Endothelial cell (in vitro differentiated cells): ENCODE data around the gene HRK. TPM values are rescaled to one million over a fixed set of nuclear protein-coding genes. Genes with fewer than 3 reads are reported as not detected.

ENCODE experiments used
- DNase-seq: peaks from one replicate; pipeline ENCODE4 v3.0.0; 2021; ENCODE audit warnings: low spot score
- H3K27ac Mint-ChIP-seq: one replicate; pipeline ENCODE4 v1.8.0; 2021; ENCODE audit warnings: mixed read lengths, inconsistent platforms; ENCODE audit not compliant: unreplicated experiment
- H3K27me3 Mint-ChIP-seq: one replicate; pipeline ENCODE4 v1.8.0; 2021; ENCODE audit warnings: mild to moderate bottlenecking, moderate library complexity, mixed read lengths, inconsistent platforms; ENCODE audit not compliant: unreplicated experiment
- H3K36me3 Mint-ChIP-seq: one replicate; pipeline ENCODE4 v1.8.0; 2021; ENCODE audit warnings: mild to moderate bottlenecking, low read depth, mixed read lengths, inconsistent platforms; ENCODE audit not compliant: unreplicated experiment
- H3K4me1 Mint-ChIP-seq: one replicate; pipeline ENCODE4 v1.8.0; 2021; ENCODE audit warnings: mild to moderate bottlenecking, mixed read lengths, inconsistent platforms; ENCODE audit not compliant: unreplicated experiment
- H3K4me3 Mint-ChIP-seq: one replicate; pipeline ENCODE4 v1.8.0; 2021; ENCODE audit warnings: mild to moderate bottlenecking, mixed read lengths, inconsistent platforms; ENCODE audit not compliant: unreplicated experiment
- H3K9me3 Mint-ChIP-seq: one replicate; pipeline ENCODE4 v1.8.0; 2021; ENCODE audit warnings: mixed read lengths, inconsistent platforms; ENCODE audit not compliant: unreplicated experiment
- total RNA-seq: library from RNA; stranded (reverse); fragmentation: NEBNext Ultra II Directional; extraction: Animal tissue kit (Norgen Biotek cat#: 25700); gene quantifications from one replicate; pipeline ENCODE4 v1.2.1, GENCODE V29; 2021; ENCODE audit not compliant: unreplicated experiment
- TF ChIP-seq, protein P1 (sequence below): fragments of 200-600 bp; sonication (generic); IDR thresholded peaks from one replicate; pipeline ENCODE4 v1.5.0; 2021; ENCODE audit warnings: antibody characterized with exemption; ENCODE audit not compliant: unreplicated experiment

The HRK gene
- total RNA-seq, 1 donor from 2014 or later = 0.10 TPM

DNA sequence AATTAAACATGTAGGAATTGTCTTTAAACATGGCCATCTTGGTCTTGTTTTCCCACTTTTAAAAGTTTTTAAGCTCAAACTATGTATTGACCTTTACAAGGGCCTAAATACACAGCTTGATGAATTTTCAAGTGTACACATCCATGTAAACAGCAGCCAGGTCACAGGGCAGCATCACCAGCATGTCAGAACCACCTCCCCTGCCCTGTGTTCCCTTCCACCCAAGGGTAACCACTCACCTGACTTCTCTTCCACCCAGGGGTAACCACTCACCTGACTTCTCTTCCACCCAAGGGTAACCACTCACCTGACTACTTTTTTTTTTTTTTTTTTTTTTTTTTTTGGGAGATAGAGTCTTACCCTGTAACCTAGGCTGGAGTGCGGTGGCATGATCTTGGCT, 34.1 kb upstream of the HRK start:
- Mint-ChIP-seq H3K4me3 (no peak overlapping the region), H3K9me3 (no peaks in the 10 kb centered on the region), H3K4me1 (peaks cover 30% of the 10 kb centered on the region), H3K27ac (no peak overlapping the region), H3K36me3 (no peaks in the 10 kb centered on the region), H3K27me3 (no peaks in the 10 kb centered on the region)
- DNase-seq = no peak
- TF ChIP-seq, protein P1, sequence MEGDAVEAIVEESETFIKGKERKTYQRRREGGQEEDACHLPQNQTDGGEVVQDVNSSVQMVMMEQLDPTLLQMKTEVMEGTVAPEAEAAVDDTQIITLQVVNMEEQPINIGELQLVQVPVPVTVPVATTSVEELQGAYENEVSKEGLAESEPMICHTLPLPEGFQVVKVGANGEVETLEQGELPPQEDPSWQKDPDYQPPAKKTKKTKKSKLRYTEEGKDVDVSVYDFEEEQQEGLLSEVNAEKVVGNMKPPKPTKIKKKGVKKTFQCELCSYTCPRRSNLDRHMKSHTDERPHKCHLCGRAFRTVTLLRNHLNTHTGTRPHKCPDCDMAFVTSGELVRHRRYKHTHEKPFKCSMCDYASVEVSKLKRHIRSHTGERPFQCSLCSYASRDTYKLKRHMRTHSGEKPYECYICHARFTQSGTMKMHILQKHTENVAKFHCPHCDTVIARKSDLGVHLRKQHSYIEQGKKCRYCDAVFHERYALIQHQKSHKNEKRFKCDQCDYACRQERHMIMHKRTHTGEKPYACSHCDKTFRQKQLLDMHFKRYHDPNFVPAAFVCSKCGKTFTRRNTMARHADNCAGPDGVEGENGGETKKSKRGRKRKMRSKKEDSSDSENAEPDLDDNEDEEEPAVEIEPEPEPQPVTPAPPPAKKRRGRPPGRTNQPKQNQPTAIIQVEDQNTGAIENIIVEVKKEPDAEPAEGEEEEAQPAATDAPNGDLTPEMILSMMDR = no peak

DNA sequence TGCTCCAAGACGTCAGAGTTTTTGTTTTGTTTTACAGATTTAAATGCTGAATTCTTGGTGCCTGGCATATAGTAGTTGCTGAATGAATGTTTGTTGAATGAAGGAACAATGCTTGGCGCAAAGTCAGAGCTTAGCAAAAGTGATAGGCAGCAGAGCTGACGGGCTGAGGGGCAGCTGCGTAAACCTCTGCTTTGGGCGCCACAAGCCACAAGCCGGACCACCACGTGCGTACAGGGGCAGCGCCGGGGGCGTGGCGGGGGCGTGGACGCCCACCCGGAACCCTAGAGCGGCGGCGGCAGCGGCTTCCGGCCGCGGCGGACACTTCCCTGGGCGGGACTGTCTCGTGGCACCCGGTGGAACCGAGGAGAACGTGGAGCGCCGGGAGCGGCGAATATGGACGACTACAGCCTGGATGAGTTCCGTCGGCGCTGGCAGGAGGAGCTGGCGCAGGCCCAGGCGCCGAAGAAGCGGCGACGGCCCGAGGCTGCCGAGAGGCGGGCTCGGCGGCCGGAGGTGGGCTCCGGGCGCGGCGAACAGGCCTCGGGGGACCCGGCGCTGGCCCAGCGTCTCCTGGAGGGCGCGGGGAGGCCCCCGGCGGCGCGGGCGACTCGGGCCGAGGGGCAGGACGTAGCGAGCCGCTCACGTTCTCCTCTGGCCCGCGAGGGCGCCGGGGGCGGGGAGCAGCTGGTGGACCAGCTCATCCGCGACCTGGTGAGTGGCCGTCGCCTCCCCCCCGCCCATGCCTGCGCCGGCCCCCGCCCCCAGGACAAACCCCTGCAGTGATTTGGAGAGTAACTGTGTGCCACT, 29.6 kb upstream of the HRK start, which contains the start of gene FBXW8:
TSS of gene FBXW8 (plus strand) at position 306 of the 807 bp plus-strand sequence. CDS start at position 394, 88 bp downstream.
- TF ChIP-seq, protein P1 = no peak
- H3K4me3 Mint-ChIP-seq = peak within 1 kb of the TSS; percentile 94
- H3K27ac Mint-ChIP-seq = no peak within 1 kb of the TSS
- no peaks in the 10 kb centered on the region for H3K9me3 Mint-ChIP-seq
- H3K36me3 Mint-ChIP-seq = no peaks in the 10 kb centered on the region
- peaks cover 8% of the 10 kb centered on the region for H3K4me1 Mint-ChIP-seq
- no peaks in the 10 kb centered on the region for H3K27me3 Mint-ChIP-seq
- peak; percentile 75 for DNase-seq

DNA sequence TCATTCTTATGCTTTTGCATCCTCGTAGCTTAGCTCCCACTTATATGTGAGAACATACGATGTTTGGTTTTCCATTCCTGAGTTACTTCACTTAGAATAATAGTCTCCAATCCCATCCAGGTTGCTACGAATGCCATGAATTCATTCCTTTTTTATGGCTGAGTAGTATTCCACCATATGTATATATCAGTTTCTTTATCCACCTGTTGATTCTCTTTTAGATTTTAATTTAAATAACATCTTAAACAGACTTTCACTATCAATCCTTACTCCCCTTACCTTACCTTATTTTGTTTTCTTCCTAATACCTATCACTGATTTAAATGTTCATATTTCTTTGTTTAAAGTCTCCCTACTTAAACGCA, 29.0 kb upstream of the HRK start:
- TF ChIP-seq, protein P1 = no peak
- H3K9me3 Mint-ChIP-seq = no peaks in the 10 kb centered on the region
- no peaks in the 10 kb centered on the region for H3K36me3 Mint-ChIP-seq
- no peak overlapping the region for H3K27ac Mint-ChIP-seq
- peak overlapping the region; percentile 94 for H3K4me3 Mint-ChIP-seq
- peaks cover 8% of the 10 kb centered on the region for H3K4me1 Mint-ChIP-seq
- no peak for DNase-seq
- no peaks in the 10 kb centered on the region for H3K27me3 Mint-ChIP-seq

DNA sequence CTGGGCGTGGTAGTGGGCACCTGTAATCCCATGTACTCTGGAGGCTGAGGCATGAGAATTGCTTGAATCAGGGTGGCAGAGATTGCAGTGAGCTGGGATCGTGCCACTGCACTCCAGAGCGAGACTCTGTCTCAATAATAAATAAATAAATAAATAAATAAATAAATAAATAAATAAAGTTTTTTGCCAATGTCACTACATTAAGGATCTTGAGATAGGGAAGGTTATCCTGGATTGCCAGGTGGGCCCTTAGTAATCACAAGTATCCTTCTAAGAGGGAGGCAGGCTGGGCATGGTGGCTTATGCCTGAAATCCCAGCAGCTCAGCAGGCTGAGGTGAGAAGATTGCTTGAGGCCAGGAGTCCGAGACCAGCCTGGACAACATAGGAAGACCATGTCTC, 25.0 kb upstream of the HRK start:
- peaks cover 3% of the 10 kb centered on the region for H3K4me1 Mint-ChIP-seq
- H3K27me3 Mint-ChIP-seq = no peaks in the 10 kb centered on the region
- no peaks in the 10 kb centered on the region for H3K36me3 Mint-ChIP-seq
- TF ChIP-seq, protein P1 = no peak
- H3K9me3 Mint-ChIP-seq = no peaks in the 10 kb centered on the region
- DNase-seq = no peak
- H3K27ac Mint-ChIP-seq = no peak overlapping the region
- no peak overlapping the region for H3K4me3 Mint-ChIP-seq

DNA sequence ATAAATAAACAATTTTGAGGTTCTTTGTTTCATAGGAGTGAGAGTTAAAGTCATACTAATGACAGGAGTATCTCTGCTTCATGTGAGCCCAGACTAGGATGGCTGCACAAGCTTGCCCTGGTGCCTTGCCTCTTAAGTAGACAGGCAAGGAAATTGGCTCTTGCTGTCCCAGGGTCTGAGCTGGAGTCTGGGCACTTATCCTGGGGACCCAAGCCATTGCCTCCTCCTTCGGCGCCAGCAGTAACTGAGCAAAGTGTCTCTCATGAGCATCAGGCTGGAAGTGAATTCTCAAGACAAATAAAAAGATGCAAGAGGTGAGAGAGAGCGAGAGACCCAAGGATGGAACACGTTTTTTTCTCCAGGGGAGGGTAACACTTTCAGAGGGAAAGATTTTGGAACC, 22.6 kb upstream of the HRK start:
- TF ChIP-seq, protein P1 = no peak
- H3K4me1 Mint-ChIP-seq = no peaks in the 10 kb centered on the region
- H3K4me3 Mint-ChIP-seq = no peak overlapping the region
- no peaks in the 10 kb centered on the region for H3K36me3 Mint-ChIP-seq
- DNase-seq = no peak
- no peaks in the 10 kb centered on the region for H3K9me3 Mint-ChIP-seq
- H3K27me3 Mint-ChIP-seq = no peaks in the 10 kb centered on the region
- H3K27ac Mint-ChIP-seq = no peak overlapping the region
